Left hindlimb (tissue), 1 donor: ENCODE results near the gene CCDC159.

ENCODE experiments used
- DNase-seq: peaks from one replicate; pipeline ENCODE4 v3.0.0-alpha.2; 2018

CCDC159 gene

GRCh38 chr19:11397089-11397610 is 50.8 kb downstream of the CCDC159 start:
- DNase-seq: no peak

- DNase-seq: no peak
Measured at GRCh38 chr19:11399667-11400066, 53.3 kb downstream of the CCDC159 start.

- DNase-seq: no peak
Measured at GRCh38 chr19:11400798-11401197, 54.5 kb downstream of the CCDC159 start.

GRCh38 chr19:11401808-11402543 is 55.7 kb downstream of the CCDC159 start:
- DNase-seq: no peak
